ENCODE data around the gene PDE4B.

DNA sequence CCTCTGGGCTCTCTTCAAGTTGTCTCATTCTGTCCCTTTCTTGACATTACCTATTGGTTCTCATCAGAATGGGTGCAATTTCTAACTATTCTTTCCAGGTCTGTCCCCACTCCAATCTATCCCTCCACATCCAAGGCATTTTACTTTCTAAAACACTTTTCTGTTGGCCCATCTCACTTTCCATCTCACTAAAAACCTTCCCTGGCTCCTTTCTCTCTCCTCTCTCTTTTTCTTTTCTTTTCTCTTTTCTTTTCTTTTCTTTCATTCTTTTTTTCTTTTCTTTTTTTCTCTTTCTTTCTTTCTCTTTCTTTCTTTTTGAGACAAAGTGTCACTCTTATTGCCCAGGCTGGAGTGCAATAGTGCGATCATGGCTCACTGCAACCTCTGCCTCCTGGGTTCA lies 462.1 kb downstream of the PDE4B start:
- TF ChIP-seq, protein P1, sequence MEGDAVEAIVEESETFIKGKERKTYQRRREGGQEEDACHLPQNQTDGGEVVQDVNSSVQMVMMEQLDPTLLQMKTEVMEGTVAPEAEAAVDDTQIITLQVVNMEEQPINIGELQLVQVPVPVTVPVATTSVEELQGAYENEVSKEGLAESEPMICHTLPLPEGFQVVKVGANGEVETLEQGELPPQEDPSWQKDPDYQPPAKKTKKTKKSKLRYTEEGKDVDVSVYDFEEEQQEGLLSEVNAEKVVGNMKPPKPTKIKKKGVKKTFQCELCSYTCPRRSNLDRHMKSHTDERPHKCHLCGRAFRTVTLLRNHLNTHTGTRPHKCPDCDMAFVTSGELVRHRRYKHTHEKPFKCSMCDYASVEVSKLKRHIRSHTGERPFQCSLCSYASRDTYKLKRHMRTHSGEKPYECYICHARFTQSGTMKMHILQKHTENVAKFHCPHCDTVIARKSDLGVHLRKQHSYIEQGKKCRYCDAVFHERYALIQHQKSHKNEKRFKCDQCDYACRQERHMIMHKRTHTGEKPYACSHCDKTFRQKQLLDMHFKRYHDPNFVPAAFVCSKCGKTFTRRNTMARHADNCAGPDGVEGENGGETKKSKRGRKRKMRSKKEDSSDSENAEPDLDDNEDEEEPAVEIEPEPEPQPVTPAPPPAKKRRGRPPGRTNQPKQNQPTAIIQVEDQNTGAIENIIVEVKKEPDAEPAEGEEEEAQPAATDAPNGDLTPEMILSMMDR (conservative IDR thresholded peaks at IDR 0.05; ENCODE audit: low read length): no peak
- no peak for TF ChIP-seq EZH2phosphoT487 (IDR thresholded peaks at IDR 0.05; ENCODE audit: borderline replicate concordance, low read depth, low read length)
